GM13977 (cell line): ENCODE measurements around the gene SCPEP1.

Source experiments
- DNase-seq: peaks from one replicate; pipeline ENCODE4 v3.0.0; 2012; ENCODE audit warnings: low spot score
- in situ Hi-C: fragments of 300-500 bp; cut with MboI; formaldehyde crosslinking; loops from one replicate; pipeline ENCODE4 v1.12.0; 2022; ENCODE audit warnings: low sequenced_read_pairs, low pct_unique_long_range_greater_than_20kb, mixed read lengths, inconsistent platforms; ENCODE audit not compliant: unreplicated experiment
- TF ChIP-seq, protein P1 (sequence below): IDR thresholded peaks from 2 replicates; pipeline ENCODE4 v1.5.1; 2012; ENCODE audit warnings: mild to moderate bottlenecking, control low read depth; ENCODE audit not compliant: insufficient read depth; ENCODE audit errors: extremely low read depth, missing control alignments

Gene SCPEP1

DNA sequence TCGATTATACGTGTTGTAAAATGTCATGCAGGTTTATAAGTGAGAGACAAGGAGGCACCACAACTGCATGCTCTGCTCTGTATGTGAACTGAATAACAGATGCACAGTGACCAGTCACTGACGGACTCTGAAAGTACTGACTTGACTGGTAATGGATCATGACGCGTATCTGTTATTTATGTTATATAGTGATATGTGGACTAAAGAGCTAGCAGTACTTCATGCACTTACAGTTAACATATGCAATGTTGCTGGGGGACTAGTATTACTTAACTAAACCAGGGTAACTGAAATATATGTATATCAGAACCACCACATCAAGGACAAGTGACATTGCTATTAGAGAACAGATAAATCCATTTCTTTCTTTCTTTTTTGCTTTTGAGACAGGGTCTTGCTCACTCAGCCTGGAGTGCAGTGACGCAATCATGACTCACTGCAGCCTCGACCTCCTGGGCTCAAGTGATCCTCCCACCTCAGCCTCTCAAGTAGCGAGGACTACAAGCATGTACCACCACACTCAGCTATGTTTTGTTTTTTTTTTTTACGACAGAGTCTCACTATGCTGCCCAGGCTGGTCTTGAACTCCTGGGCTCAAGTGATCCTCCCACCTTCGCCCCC lies 34.3 kb upstream of the SCPEP1 start:
- in situ Hi-C loops = no loop called here
- DNase-seq = no peak
- TF ChIP-seq, protein P1, sequence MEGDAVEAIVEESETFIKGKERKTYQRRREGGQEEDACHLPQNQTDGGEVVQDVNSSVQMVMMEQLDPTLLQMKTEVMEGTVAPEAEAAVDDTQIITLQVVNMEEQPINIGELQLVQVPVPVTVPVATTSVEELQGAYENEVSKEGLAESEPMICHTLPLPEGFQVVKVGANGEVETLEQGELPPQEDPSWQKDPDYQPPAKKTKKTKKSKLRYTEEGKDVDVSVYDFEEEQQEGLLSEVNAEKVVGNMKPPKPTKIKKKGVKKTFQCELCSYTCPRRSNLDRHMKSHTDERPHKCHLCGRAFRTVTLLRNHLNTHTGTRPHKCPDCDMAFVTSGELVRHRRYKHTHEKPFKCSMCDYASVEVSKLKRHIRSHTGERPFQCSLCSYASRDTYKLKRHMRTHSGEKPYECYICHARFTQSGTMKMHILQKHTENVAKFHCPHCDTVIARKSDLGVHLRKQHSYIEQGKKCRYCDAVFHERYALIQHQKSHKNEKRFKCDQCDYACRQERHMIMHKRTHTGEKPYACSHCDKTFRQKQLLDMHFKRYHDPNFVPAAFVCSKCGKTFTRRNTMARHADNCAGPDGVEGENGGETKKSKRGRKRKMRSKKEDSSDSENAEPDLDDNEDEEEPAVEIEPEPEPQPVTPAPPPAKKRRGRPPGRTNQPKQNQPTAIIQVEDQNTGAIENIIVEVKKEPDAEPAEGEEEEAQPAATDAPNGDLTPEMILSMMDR = no peak

DNA sequence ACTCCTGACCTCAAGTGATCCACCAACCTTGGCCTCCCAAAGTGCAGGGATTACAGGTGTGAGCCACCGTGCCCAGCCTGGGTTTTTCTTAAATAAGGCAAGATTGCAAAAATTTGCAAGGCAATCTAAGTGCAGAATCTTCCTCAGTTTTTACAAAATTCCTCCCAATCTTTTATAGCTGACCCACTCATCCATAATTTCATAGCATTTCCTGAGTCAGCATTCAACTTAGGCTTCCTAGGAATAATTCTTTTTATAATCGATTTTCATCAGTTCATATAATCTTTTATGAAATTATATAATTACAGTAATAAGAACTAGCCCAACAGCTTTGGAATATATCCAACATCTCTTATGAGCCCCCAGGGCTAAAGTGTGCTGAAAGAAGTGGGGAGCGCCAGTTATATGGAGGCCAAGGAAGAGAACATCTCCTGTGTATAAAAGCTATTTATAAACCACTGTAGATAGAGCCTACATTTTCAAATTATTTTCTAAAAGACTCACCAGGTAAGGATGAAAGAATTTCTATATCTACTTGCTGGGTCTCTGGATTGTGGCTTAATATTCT lies 31.9 kb upstream of the SCPEP1 start:
- in situ Hi-C loops = no loop called here
- DNase-seq = no peak

GRCh38 chr17:56947741-56948140 lies 30.2 kb upstream of the SCPEP1 start:
- no peak for DNase-seq
- TF ChIP-seq, protein P1 = no peak
- in situ Hi-C loops = no loop called here

More for the DNA sequence above, 31.9 kb upstream of the SCPEP1 start:
- TF ChIP-seq, protein P1 = no peak

DNA sequence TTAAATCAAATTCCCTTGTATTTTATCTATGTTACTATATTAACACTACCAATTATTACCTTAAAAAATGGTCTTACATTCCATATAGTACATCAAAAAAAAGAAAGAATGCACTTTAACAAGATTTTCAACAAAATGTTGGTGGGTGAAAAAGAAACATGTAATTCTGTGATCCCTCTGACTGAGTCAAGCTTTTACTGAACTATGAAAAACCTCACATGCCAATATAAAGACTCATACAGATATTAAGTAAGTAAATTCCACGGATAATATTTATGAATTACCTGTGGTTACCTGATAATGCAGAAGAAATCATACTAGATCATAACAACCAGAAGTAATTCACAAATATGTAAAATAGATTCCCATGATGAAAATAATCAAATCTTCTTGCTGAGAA lies 29.4 kb upstream of the SCPEP1 start:
- TF ChIP-seq, protein P1 = no peak
- in situ Hi-C loops = no loop called here
- no peak for DNase-seq

DNA sequence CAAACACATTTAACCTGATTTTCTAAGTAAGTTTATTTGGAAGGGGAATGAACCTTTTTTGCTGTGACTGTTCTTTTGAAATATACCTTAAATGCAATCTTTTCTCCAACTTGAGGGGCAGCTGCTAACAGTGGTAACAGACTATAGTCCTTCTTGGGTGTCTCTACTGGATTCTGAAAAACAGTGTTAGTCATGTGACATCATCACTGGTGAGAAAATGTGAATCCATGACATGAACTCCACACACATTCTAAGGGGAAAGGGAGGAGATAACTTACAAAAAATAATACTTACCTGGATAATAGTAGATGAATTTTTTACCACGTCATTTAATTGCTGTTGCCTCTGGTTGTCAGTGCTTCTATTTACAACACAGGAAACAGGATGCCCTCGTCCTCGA lies 28.3 kb upstream of the SCPEP1 start:
- DNase-seq = no peak
- in situ Hi-C loops = no loop called here
- TF ChIP-seq, protein P1 = no peak

DNA sequence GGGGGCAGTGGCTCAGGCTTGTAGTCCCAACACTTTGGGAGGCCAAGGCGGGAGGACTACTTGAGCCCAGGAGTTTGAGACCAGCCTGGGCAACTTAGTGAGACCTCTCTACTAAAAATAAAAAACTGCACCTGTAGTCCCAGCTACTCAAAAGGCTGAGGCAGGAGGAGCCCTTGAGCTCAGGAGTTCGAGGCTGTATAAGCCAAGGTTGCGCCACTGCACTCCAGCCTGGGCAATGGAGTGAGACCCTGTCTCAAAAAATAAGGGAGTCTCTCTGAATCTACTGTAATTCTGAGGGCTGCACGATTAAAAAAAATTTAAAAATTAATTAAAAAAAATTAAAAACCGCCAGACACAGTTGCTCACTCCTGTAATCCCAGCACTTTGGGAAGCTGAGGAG lies 20.9 kb upstream of the SCPEP1 start:
- DNase-seq = no peak
- in situ Hi-C loops = no loop called here
- TF ChIP-seq, protein P1 = no peak
